HG02798 (cell line): ENCODE data around the gene NKX1-2.

Source experiments
- ATAC-seq: cut with Tn5 transposase; IDR thresholded peaks from one replicate; pipeline ENCODE4 v1.9.1; 2021; ENCODE audit warnings: mild to moderate bottlenecking; ENCODE audit not compliant: unreplicated experiment, poor library complexity

The NKX1-2 gene

DNA sequence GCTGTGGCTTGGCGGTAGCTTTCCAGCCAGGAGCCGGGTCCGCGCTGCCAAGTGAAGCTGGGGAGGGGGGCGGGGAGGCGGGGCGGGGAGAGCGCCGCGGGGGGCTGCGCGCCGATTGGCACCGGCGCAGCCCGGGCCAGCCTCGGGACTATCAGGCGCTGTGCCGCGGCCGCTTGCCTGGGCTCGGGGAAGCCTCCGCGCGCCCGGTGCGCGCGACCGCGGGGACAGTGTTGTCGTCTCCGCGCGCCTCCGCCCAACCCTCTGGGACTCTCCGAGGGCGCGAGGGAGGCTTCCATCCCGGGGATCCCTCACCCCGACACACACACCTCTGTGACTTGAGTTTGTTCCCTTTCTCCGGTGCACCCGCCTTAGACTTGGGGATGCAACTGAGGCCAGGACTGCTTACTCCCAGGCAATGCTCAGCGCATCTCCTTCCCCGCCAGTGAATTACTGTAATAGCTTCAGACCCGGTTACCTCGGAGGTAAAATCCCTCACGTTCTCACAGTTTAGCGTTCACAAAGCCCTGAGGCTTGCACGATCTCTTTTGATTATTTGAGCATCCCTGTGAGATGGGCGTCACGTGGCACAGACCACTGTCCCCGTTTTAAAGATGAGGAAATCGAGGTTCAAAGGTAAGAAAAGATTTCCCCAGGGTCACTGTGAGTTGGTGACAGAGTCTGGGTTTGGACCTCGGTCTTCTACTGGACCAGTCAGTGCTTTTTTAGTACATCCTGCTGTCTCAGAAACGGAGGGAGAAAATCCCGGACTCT, at the start of gene NKX1-2:
Gene NKX1-2, minus strand, starts transcription at position 24 of the 771 bp plus-strand sequence. CDS start 92 bp downstream, outside the sequence.
- ATAC-seq, result no peak

DNA sequence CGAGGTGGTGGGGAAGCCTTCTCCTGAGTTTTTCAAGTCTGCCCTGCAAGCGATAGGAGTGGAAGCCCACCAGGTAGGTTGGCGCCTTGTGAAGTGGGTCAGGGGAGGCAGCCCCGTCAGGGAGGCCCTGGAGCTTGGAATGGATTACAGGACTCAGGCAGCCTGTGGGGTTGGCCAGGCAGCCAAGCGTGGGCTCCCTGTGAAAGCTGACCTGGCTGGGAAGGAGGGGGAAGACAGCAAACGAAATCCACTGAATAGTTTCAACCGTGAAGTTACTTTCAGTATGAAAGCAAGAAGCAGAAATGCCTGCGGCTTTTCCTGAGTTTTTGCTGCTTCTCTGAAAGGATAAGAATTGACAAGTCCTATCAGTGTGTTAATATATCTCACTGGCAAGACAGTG, 48.2 kb upstream of the NKX1-2 start:
- no peak for ATAC-seq

- no peak for ATAC-seq
Measured at GRCh38 chr10:124497196-124497881, 47.5 kb upstream of the NKX1-2 start.

- ATAC-seq, result no peak
Measured at GRCh38 chr10:124496620-124497019, 46.8 kb upstream of the NKX1-2 start.

- ATAC-seq, result no peak
Measured at GRCh38 chr10:124496150-124496549, 46.3 kb upstream of the NKX1-2 start.

GRCh38 chr10:124495725-124496124, 45.9 kb upstream of the NKX1-2 start:
- no peak for ATAC-seq

DNA sequence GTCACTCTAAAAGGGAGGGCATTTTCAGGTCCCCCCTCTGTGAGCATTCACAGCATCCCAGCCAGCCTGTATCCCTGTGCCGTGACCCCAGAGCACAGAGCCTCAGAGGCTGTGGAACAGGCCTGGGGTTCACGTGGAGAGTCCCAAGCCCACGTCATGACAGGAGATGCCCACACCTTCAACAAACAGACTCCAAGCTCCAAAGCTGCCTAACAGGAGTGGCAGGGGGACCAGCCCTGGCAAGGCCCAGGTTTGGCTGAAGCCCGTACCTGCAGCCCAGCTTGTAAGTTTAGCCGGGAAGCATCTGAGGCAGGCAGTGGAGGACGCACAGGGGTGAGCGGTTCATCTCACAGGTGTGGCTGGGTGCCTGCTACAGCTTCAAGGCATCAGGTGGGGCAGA, 45.3 kb upstream of the NKX1-2 start:
- ATAC-seq, result no peak

GRCh38 chr10:124494046-124494807, 44.4 kb upstream of the NKX1-2 start:
- no peak for ATAC-seq

- ATAC-seq, result no peak
Measured at GRCh38 chr10:124493214-124493882, 43.5 kb upstream of the NKX1-2 start.

DNA sequence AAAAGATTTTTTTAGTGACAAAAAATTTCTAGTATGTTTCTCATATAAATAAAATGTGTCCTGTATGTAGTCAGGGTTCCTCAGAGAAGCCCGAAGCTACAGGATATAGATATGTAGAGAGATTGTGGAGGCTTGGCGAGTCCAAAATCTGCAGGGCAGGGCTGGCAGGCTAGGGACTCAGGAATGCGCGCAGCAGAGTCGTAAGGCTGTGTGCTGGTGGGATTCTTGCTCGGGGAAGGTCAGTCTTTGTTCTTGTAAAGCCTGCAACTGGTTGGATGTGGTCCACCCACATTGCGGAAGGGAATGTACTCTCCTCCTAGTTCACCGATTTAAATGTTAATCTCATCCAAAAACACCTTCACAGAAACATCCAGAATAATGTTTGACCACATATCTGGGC, 42.4 kb upstream of the NKX1-2 start:
- no peak for ATAC-seq

GRCh38 chr10:124491105-124491504, 41.3 kb upstream of the NKX1-2 start:
- no peak for ATAC-seq

DNA sequence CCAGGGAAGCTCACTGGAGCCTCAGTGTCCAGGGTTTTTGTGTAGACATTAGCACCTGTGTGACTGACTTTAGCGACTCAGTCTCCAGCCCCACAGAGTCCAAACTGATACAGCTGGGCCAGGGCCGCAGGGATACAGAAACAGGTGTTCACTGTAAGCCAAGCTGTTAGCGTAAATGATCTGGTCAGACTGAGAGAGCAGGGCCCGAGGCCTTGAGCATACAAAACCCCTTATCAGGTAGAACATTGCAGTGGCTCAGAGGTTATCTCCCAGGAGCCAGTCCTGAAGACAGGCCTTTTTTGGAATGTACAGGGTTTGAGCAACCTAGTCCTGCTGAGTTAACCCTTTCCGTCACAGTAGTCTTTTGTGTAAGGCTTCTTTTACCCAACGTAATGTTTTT, 36.8 kb upstream of the NKX1-2 start:
- ATAC-seq, result no peak

- ATAC-seq, result no peak
Measured at GRCh38 chr10:124484661-124485060, 34.8 kb upstream of the NKX1-2 start.

DNA sequence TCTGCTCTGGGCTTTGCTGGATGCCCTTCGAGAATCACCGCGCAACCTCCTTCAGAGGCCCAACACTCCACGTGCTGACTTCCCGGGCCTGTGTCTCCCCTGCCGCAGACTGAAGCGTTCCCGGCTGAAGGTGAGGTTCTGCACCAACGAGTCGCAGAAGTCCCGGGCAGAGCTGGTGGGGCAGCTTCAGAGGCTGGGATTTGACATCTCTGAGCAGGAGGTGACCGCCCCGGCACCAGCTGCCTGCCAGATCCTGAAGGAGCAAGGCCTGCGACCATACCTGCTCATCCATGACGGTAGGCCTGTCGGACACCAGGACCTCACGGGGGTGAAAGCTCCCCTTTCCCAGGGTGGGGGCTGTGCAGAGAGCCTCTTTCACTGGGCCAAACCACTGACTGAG, 34.2 kb upstream of the NKX1-2 start:
- no peak for ATAC-seq

- no peak for ATAC-seq
Measured at GRCh38 chr10:124482876-124483275, 33.0 kb upstream of the NKX1-2 start.

DNA sequence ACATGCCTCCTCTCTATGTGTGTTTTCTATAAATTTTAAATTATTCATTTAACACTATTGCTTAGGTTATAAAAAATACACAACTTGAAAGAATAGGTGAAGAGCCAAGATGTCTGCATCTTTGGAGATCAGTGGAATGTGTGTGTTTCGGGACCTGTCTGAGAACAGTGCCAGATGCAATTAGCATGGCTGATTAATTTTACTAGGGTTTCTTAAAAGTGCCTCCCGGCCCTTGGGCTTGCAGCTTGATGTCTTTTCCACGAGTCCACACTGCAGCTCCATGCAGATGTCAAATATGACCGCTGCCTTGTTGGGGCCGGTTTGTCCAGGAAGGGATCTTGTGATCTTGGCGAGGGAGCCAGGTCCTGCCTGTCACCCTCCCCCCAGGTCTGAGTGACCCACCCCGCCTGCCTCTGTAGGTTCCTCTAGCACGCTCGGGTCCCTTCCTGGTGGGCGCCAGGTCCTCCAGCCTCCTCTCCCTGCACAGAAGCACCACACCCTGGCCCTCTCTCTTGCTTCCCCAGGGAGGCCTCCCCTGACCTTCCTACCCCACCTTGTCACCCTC, 32.5 kb upstream of the NKX1-2 start:
- no peak for ATAC-seq

- ATAC-seq, result no peak
Measured at GRCh38 chr10:124481717-124482116, 31.9 kb upstream of the NKX1-2 start.

- no peak for ATAC-seq
Measured at GRCh38 chr10:124480860-124481259, 31.0 kb upstream of the NKX1-2 start.

- no peak for ATAC-seq
Measured at GRCh38 chr10:124478515-124478914, 28.7 kb upstream of the NKX1-2 start.

DNA sequence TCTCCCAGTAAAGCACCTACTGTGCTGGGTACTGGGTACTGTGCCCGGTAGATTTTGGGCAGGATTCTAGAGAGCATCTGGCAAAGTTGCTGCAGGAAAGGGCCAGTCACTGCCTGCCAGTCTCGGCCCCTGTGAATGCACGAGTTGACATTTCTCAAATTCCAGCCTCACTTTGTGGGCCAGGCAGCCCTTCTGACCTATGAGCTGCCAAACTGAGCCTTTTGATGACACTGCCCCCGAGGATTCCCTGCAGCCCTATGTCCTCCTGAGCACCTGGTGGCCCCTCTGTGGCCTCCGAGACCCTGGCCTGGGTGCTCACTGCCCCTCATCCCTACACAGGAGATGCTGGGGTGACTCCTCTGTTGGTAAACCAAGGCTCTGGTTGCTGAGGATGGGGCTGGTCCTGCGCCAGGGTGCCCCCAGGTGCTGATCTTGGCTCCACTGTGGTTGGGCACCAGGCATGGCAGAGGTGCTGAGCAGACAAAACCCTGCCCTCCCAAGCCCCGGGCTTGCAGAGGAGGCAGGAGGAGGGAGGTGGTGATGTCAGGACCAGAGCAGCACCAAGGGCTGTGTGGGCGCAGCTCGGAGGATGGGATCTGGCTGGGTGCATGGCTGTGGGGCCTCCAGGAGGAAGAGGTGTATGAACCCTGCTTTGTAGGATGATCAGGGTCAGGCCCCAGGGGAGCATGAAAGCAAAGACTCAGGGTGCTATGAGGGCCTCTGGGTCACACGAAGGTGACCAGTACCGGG, 28.0 kb upstream of the NKX1-2 start:
- ATAC-seq, result no peak
